Stimulated activated CD8-positive, alpha-beta memory T cell treated with anti-CD3 and anti-CD28 coated beads, Interleukin-4, amount 100 ng/mL, for 4 hours (primary cell): Measurements from ENCODE around the gene WNT7B.

Experiments
- DNase-seq, 2 donors: peaks; one replicate each; pipeline ENCODE4 v3.0.0-alpha.2; 2020; ENCODE audit warnings: low read depth in 2 of 2, low spot score in 1 of 2

WNT7B gene

GRCh38 chr22:45879552-45879949, 97.4 kb downstream of the WNT7B start:
- DNase-seq, result no peak

- no peak for DNase-seq
Observed at GRCh38 chr22:45878901-45879551, 97.9 kb downstream of the WNT7B start.

DNA sequence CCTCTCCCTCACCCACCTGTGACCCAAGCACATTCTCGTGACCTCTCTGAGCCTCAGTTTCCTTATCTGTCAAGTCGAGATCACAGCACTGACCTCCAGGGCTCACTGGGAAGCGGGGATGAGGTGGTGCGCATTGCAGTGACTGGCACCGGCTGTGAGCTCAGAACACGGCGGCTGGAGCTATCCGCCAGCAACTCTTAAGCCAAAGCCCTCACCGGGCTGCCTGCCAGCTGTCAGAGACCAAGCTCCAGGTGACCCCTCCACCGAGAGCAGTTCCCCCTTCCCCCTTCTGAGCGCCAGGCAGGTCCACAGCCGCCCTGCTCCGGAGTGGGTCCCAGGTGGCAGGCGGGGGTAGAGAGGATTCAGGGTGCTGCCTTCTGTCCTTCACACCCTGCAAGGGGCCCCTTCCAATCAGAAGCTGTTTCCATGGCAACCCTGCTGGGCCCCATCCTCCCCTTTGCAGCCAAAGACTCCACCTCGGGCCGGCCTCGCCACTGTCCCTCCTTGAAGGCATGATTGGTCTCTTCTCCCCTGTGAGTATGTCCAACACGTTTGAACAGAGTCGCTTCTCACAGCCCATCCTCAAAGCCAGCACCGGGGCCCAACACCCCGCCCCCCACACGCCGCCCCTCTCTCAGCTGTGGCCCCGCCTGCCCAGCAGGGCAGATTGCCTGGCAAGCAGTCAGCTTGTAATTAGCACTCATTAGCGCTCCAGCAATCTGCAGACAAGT, 98.7 kb downstream of the WNT7B start:
- DNase-seq, result no peak

DNA sequence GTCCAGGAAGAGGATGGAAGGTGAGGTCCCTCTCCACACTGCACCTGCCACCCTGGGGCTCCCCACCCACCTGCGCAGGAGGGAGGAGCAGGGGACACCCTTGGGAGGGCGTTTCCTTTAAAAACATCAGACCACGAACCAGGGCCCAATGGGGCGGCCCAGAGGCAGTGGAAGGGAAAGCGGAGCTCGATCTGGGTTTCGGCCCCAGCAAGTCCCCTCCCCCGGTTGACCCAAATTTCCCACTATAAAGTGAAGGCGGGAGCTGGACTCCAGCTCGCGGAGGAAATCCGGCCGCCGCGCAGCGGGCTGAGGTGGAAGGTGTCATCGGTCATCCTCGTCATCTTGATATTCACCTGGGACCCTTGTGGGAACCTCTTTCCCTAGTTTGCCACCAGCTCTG, 99.3 kb downstream of the WNT7B start:
- DNase-seq, result no peak

DNA sequence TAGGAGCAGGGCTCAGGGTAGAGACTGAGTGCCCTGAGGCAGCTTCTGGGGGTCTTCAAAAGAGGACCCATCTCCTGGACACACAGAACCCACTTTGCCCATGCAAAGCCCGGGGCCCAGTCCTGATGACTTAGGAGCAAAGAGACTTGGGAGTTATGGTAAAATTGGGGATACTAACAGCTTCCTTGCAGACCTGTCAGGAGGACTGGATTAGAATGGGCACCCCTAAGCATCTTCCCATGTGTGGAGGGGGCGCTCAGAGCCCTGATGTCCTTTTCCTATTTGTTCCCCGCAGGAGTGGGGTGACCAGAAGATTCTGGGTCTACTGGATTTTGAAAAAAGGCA, 100.0 kb downstream of the WNT7B start:
- DNase-seq, result no peak

- no peak for DNase-seq
Observed at GRCh38 chr22:45876136-45877035, 100.6 kb downstream of the WNT7B start.

GRCh38 chr22:45872659-45873263, 104.2 kb downstream of the WNT7B start:
- DNase-seq, result no peak

GRCh38 chr22:45871721-45872120, 105.2 kb downstream of the WNT7B start:
- DNase-seq, result no peak
